K562 (cell line): Measurements from ENCODE around the gene MYL6B. TPM values are rescaled to one million over a fixed set of nuclear protein-coding genes. Genes with fewer than 3 reads are reported as not detected.

Experiments used
- CTCFL ChIP-seq: IDR thresholded peaks from 2 replicates; pipeline ENCODE4 v1.6.1; 2011; ENCODE audit warnings: borderline replicate concordance, low read depth, mild to moderate bottlenecking, moderate library complexity, low read length; ENCODE audit not compliant: insufficient read depth, poor library complexity, severe bottlenecking
- FOXA3 ChIP-seq, 2 experiments: fragments of 450-650 bp in 1 of 2; sonication (generic) in 1 of 2; formaldehyde crosslinking; IDR thresholded peaks in 1 of 2; conservative IDR thresholded peaks in 1 of 2; 2 replicates each; pipeline versions ENCODE4 v1.4.0 to v1.8.0; 2020 to 2022; ENCODE audit warnings: mild to moderate bottlenecking in 2 of 2, missing genetic modification reagents in 1 of 2
- GABPB2 ChIP-seq: fragments of 250-450 bp; sonication (Bioruptor Pico); conservative IDR thresholded peaks from 2 replicates; pipeline ENCODE4 v1.5.1; 2021; ENCODE audit warnings: mild to moderate bottlenecking
- MNT ChIP-seq, 2 experiments: fragments of 450-650 bp; conservative IDR thresholded peaks; 2 replicates each; pipeline ENCODE4 v1.6.1; 2017; ENCODE audit warnings: mild to moderate bottlenecking in 2 of 2, moderate library complexity in 2 of 2
- PML ChIP-seq: IDR thresholded peaks from 2 replicates; pipeline ENCODE4 v1.6.1; 2012; ENCODE audit warnings: low read length, inconsistent platforms
- PRMT5 ChIP-seq: sonication (generic); formaldehyde crosslinking; IDR thresholded peaks from 2 replicates; pipeline ENCODE4 v1.5.0; 2020; ENCODE audit warnings: missing genetic modification reagents
- RBBP5 ChIP-seq: fragments of 200-600 bp; sonication (generic); IDR thresholded peaks from 2 replicates; pipeline ENCODE4 v1.6.1; 2012; ENCODE audit warnings: borderline replicate concordance, mild to moderate bottlenecking, low read length, control low read depth, inconsistent platforms; ENCODE audit not compliant: insufficient read depth, poor library complexity, severe bottlenecking
- TAL1 ChIP-seq: fragments of 450-650 bp; IDR thresholded peaks from 2 replicates; pipeline ENCODE4 v1.6.1; 2016; ENCODE audit warnings: mild to moderate bottlenecking
- TEAD4 ChIP-seq, 2 experiments: sonication (generic) in 1 of 2; formaldehyde crosslinking in 1 of 2; IDR thresholded peaks; 2 replicates each; pipeline versions ENCODE4 v1.6.1 to v1.8.0; 2012 to 2022; ENCODE audit warnings: borderline replicate concordance in 1 of 2, inconsistent platforms in 1 of 2, low read length in 1 of 2, mild to moderate bottlenecking in 1 of 2, missing genetic modification reagents in 1 of 2
- ZBTB17 ChIP-seq: fragments of 450-650 bp; formaldehyde crosslinking; IDR thresholded peaks from 2 replicates; pipeline ENCODE4 v1.4.0; 2020; ENCODE audit warnings: mild to moderate bottlenecking
- ZC3H11A ChIP-seq: IDR thresholded peaks from 2 replicates; pipeline ENCODE4 v1.6.1; 2012; ENCODE audit warnings: low read depth, low read length, improper control_type of control experiment
- ZNF174 ChIP-seq: fragments of 250-450 bp; sonication (Bioruptor Pico); IDR thresholded peaks from 2 replicates; pipeline ENCODE4 v1.4.0; 2020; ENCODE audit warnings: mild to moderate bottlenecking
- polyA plus RNA-seq, 8 experiments: library from polyadenylated mRNA; depleted of rRNA in 4 of 8; stranded (reverse) in 5 of 8; unstranded in 3 of 8; fragments of >200 nt; fragmentation: Nextera tagmentation in 2 of 8; fragmentation: Illumina TruSeq in 1 of 8; extraction: Ambion mirVana in 2 of 8; extraction: Trizol in 1 of 8; gene quantifications; 2 replicates each; pipeline versions ENCODE4 v1.2.1 to v1.2.3, GENCODE V29; 2011 to 2014; ENCODE audit warnings: inconsistent platforms in 1 of 8, missing spikeins in 1 of 8
- total RNA-seq, 7 experiments: library from RNA; depleted of rRNA in 6 of 7; stranded (reverse); fragments of >200 nt in 6 of 7; fragmentation: Illumina TruSeq in 2 of 7; extraction: Trizol in 2 of 7; gene quantifications; 2 replicates each; pipeline versions ENCODE4 v1.2.1 to v1.2.3, GENCODE V29; 2011 to 2021; ENCODE audit warnings: low replicate concordance in 1 of 7
- TF ChIP-seq, protein P1 (sequence below), 2 experiments: IDR thresholded peaks; 2 replicates each; pipeline ENCODE4 v1.6.1; 2011; ENCODE audit warnings: borderline replicate concordance in 1 of 2, control low read depth in 1 of 2, low read depth in 1 of 2, low read length in 1 of 2, mild to moderate bottlenecking in 1 of 2, mixed read lengths in 1 of 2, moderate library complexity in 1 of 2; ENCODE audit not compliant: insufficient read depth in 1 of 2, insufficient read length in 1 of 2, poor library complexity in 1 of 2, severe bottlenecking in 1 of 2; ENCODE audit errors: extremely low read depth in 1 of 2
- TF ChIP-seq, protein P2 (sequence below): fragments of 250-450 bp; sonication (Bioruptor Pico); IDR thresholded peaks from 2 replicates; pipeline ENCODE4 v1.8.0; 2021; ENCODE audit warnings: borderline replicate concordance, mild to moderate bottlenecking, moderate library complexity; ENCODE audit not compliant: poor library complexity, severe bottlenecking

Gene MYL6B
- total and polyA plus RNA-seq, 9 of the 15 experiments (the other 6 are each of a cell fraction or from before 2014, with no cell fraction given), result 42.8 to 77.3 (median 68.6) TPM

GRCh38 chr12:56104815-56105608 lies 47.4 kb upstream of the MYL6B start (continued):
- TF ChIP-seq CTCFL (peak; percentile 60), FOXA3 (CRISPR knock-in tag; conservative IDR thresholded peaks at IDR 0.05 in 1 of 2, IDR thresholded peaks at IDR 0.05 in 1 of 2) (0 out of 4 replicates have a peak, but pooled peaks of 1 of the 2 experiments have one; percentile 39), ZNF174 (CRISPR knock-in tag) (no peak), PRMT5 (CRISPR knock-in tag) (0 out of 2 replicates have a peak, but pooled peaks have one; percentile 24), GABPB2 (CRISPR knock-in tag) (no peak), PML (0 out of 2 replicates have a peak, but pooled peaks have one; percentile 34), RBBP5 (peak; percentile 49), ZC3H11A (no peak), ZBTB17 (CRISPR knock-in tag) (0 out of 2 replicates have a peak, but pooled peaks have one; percentile 31), TAL1 (no peak), TEAD4 (IDR thresholded peaks at IDR 0.05; ENCODE audit: low read length) (no peak), TEAD4 (CRISPR knock-in tag; IDR thresholded peaks at IDR 0.05; ENCODE audit: borderline replicate concordance) (0 out of 2 replicates have a peak, but pooled peaks have one; percentile 13), MNT (conservative IDR thresholded peaks at IDR 0.05) (peak; percentile 92 to 95)
- TF ChIP-seq, protein P1, sequence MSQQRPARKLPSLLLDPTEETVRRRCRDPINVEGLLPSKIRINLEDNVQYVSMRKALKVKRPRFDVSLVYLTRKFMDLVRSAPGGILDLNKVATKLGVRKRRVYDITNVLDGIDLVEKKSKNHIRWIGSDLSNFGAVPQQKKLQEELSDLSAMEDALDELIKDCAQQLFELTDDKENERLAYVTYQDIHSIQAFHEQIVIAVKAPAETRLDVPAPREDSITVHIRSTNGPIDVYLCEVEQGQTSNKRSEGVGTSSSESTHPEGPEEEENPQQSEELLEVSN (IDR thresholded peaks at IDR 0.05; ENCODE audit: borderline replicate concordance in 1 of 2, extremely low read depth in 1 of 2, insufficient read depth in 1 of 2, insufficient read length in 1 of 2, low read depth in 1 of 2, low read length in 1 of 2, poor library complexity in 1 of 2, severe bottlenecking in 1 of 2), result peak in 1 of 2 experiments; percentile 56
- TF ChIP-seq, protein P2, sequence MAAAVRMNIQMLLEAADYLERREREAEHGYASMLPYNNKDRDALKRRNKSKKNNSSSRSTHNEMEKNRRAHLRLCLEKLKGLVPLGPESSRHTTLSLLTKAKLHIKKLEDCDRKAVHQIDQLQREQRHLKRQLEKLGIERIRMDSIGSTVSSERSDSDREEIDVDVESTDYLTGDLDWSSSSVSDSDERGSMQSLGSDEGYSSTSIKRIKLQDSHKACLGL, result peak; percentile 44
